H1 (cell line): Measurements from ENCODE around the gene ARPC2.

Experiments
- SIX5 ChIP-seq: IDR thresholded peaks from 2 replicates; pipeline ENCODE4 v1.6.1; 2011; ENCODE audit warnings: mild to moderate bottlenecking, low read depth, low read length
- TCF12 ChIP-seq: IDR thresholded peaks from 2 replicates; pipeline ENCODE4 v1.6.1; 2011; ENCODE audit warnings: low read depth, mild to moderate bottlenecking, low read length
- TF ChIP-seq, protein P1 (sequence below), 3 experiments: IDR thresholded peaks; 1 replicate in 2 of 3; 2 replicates in 1 of 3; pipeline versions ENCODE4 v1.5.1 to v1.6.1; 2011; ENCODE audit warnings: low read length in 3 of 3, mild to moderate bottlenecking in 3 of 3, inconsistent platforms in 2 of 3, low read depth in 1 of 3, moderate library complexity in 1 of 3; ENCODE audit not compliant: insufficient read depth in 1 of 3; ENCODE audit errors: control extremely low read depth in 1 of 3
- TF ChIP-seq, protein P2 (sequence below): IDR thresholded peaks from 2 replicates; pipeline ENCODE4 v1.6.1; 2011; ENCODE audit warnings: low read depth, mild to moderate bottlenecking, low read length; ENCODE audit not compliant: insufficient read depth

DNA sequence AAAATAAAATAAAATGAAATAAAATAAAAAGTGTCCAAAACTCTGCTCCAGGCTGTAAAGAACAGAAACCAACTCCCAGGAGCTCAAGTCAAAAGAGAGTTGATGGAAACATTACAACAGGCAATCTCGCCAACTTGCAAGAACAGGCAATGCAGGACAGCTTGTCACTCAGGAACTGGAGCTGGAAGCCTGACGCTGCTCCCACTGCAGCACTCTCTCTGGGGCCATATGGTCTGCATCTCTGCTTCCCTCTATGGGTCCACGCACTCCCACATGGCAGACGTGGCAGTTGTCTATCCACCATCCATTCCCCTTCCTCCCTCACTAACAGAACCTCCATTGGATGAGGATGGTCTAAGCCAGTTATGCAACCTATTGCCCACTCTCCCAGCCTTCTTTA, 23.3 kb upstream of the ARPC2 start:
- TF ChIP-seq, protein P1, sequence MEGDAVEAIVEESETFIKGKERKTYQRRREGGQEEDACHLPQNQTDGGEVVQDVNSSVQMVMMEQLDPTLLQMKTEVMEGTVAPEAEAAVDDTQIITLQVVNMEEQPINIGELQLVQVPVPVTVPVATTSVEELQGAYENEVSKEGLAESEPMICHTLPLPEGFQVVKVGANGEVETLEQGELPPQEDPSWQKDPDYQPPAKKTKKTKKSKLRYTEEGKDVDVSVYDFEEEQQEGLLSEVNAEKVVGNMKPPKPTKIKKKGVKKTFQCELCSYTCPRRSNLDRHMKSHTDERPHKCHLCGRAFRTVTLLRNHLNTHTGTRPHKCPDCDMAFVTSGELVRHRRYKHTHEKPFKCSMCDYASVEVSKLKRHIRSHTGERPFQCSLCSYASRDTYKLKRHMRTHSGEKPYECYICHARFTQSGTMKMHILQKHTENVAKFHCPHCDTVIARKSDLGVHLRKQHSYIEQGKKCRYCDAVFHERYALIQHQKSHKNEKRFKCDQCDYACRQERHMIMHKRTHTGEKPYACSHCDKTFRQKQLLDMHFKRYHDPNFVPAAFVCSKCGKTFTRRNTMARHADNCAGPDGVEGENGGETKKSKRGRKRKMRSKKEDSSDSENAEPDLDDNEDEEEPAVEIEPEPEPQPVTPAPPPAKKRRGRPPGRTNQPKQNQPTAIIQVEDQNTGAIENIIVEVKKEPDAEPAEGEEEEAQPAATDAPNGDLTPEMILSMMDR (IDR thresholded peaks at IDR 0.05; ENCODE audit: control extremely low read depth in 1 of 3, insufficient read depth in 1 of 3, low read depth in 1 of 3, low read length in 3 of 3), result no peak
- TF ChIP-seq, protein P2, sequence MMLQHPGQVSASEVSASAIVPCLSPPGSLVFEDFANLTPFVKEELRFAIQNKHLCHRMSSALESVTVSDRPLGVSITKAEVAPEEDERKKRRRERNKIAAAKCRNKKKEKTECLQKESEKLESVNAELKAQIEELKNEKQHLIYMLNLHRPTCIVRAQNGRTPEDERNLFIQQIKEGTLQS, result no peak
- no peak for TF ChIP-seq TCF12
- TF ChIP-seq SIX5, result no peak
